ENCODE measurements around the gene DPH1.

DNA sequence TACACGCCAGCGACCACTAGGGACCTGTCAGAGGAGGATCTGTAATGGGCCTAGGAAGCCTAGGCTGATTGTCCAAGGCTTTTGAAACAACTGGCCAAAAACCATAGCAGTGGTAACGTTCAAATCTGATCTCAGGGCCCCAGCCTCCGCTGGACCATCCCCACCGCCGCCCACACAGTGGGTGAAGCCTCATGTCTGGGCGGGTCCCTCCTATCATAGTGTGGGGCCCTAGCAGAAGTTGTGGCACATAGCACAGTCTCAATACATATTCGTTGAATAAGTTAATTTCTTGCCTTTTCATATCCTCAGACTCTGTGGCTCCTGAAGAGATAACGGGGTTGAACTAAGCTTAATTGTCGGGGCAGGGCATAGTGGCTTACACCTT, 818 bp downstream of the DPH1 start:
- TF ChIP-seq CTCF (conservative IDR thresholded peaks at IDR 0.05) (no peak; the same call in 1 of the 2 replicates), ZFX (IDR thresholded peaks at IDR 0.05) (no peak)

Data from C4-2B (cell line).